ENCODE data around the gene LRP8.

The LRP8 gene

DNA sequence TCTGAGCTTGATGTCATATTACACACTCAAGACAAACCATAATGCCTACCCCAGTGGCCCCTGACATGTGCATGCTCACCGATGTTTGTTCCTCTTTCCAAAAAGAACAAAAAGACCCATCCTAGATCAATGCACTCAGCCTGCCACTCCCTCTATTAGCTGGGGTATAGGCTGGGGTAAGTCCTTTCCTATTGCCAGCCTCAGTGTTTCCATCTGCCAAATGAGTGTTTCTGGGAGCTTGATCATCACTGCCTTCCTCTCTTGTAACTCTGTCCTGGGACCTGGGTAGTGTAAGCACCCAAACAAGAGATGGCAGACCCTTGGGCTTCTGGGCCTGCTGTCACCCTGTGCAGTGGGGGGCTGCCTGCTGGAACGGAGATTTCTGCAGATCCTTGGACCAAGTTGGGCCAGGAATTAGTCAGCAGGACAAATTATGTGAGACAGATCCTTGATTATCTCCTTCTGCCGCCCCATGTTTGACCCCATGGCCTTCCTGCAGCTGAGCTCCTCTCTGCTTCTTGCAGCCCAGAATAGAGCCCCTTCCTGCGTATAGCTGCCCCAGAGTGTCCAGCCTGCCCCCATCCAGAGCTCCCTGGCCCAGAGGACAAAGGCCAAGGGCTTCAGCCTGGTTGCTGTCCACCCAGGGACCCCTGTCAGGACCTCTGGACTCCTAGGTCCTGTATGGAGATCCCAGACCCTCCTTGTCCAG, 31.5 kb upstream of the LRP8 start:
- no peak for DNase-seq (ENCODE audit: low read depth)

DNA sequence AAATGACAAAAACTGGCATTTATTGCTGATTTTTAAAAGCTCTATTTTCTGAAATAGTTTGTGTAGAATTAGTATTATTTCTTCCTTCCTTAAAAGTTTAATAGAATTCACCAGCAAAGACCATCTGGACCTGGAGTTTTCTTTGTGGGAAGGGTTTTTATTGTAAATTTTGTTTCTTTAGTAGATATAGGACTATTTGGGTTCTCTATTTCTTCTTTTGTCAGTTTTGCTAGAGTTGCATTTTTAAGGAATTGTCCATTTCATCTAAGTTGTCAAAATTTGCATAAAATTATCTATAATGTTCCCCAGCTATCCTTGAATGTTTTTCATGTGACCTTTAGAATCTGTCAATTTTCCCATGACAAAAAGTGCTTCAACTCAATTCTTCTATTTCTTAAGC, 28.8 kb upstream of the LRP8 start:
- no peak for DNase-seq (ENCODE audit: low read depth)

DNA sequence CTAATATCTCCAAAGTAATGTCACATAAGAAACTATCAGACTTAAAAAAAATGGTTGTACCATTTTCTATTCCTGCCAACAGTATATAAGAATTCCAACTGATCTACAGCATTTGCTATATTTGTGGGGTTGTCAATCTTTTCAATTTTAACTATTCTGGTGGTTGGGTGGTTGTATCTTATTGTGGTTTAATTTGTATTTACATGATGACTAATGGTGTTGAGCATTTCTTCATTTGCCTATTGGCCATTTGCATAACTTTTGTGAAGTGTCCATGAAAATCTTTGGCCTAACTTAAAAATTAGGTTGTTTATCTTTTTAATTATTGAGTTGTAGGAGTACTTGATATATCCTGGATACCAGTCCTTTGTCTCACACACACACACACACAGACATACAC, 26.2 kb upstream of the LRP8 start:
- no peak for DNase-seq (ENCODE audit: low read depth)

DNA sequence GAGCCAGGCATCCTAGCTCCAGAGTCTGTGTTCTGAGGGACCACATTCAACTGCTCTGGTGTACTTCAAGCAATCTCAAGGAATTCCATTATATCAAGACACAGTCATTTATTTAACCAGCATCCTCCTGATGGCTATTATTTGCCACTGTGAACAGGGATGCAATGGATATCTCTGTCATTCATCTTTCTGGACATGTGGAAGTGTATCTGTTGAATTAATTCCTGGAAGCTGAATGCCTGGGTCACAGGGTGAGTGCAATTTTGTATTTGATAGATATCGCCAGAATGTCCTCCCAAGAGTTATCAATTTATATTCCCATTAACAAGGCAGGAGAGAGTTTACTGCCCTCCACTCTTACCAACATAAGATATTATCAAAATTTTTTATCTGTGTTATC, 24.7 kb upstream of the LRP8 start:
- no peak for DNase-seq (ENCODE audit: low read depth)

DNA sequence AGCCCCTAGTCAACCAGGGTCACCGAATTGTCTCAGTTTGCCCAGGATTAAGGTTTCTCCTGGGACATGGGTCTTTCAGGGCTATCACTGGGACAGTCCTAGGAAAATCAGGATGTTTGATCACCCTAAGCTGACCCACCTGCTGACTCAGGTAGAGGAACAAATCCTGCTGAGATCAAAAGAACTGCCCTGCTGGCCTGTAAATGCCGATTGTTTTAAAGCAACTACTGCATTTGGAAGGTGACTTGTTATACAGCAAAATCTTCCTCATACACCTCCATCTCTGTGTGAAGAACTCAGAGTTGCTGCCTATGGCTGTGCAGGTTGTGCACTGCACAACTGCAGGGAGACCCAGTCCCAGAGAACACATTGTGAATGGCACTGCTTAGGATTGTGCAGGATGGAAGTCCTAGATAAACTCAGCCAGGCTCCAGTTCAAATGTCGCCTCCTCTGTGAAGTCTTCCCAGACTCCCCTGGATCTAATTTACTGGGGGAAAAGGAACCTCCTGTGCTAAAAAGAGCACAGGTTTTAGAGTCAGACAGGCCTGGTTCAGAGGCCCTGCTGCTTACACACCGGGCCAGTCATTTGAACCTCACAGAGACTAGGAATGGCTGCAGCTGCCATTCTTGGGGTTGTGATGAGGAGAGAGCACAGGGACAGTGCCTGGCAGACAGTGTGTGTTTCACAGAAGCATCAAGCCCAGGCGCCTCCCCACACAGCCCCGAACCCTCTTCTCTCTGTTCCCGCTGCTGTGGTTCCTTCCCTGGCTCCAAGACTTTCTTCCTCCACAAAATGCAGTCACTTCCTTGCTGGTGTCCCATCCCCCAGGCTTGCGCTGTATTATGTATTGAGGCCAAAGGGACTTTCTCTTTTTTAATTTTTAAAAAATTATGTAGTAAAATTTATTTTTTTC, 23.2 kb upstream of the LRP8 start:
- DNase-seq (ENCODE audit: low read depth) = no peak

DNA sequence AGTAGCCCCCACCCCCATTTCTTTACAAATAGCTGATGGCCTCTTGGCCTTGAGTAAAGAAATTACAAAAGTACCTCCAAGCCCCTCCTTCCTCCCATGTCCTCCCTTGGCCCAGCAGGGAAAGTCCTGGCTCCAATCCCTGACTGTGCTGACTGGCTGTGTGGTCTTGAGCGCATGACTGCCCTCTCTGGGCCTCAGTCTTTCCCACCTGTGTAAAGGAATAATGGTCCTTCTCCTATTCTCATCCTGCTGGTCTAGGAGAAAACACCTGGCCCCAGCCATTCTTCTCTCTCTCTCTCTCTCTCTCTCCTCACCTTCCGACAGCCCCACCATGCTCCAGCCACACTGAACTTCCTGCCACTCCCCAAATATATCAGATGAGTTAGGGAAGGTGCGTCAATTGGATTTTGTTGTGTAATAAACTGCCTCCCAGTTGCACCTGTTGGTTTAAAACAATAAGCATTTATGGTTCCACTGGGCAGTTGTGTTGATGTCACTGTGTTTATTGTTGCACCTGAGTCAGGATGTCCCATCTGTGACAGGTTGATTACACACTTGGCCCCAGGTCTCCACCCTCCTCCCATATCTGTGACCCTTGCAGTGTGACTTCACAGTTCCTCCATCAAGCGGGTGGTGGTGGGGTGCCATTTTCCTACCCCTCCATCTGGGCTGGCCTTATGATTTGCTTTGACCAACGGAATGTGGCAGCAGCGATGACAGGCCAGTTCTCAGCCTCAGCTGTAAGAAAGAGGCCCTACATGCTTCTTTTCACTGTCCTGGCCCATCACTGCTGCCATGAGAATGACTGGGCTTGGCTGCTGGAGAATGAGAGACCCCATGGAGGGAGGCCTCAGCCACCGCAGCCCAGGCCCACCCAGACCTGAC, 22.3 kb upstream of the LRP8 start:
- no peak for DNase-seq (ENCODE audit: low read depth)

DNA sequence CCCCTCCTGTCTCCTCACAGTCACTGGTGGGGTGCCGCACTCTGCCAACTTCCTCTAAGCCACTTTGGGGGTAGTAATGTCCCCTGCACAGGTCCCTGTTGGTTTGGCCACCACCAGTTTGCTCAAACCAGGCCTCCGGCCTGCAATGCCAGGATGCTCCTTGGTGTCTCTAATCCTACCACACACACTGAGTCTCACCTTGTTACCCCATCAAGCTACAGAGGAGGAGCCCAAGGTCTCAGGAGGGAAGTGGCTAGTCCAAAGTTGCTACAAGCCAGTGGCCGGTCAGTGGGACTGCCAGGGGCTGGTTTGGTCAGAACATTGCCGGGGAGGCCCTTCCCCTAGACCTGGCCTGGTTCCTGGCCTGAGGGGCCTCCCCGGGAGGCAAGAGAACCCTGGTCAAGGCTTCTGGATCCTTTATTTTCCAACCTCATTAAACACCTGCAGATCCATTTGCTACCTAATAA, 21.5 kb upstream of the LRP8 start:
- DNase-seq (ENCODE audit: low read depth) = no peak

DNA sequence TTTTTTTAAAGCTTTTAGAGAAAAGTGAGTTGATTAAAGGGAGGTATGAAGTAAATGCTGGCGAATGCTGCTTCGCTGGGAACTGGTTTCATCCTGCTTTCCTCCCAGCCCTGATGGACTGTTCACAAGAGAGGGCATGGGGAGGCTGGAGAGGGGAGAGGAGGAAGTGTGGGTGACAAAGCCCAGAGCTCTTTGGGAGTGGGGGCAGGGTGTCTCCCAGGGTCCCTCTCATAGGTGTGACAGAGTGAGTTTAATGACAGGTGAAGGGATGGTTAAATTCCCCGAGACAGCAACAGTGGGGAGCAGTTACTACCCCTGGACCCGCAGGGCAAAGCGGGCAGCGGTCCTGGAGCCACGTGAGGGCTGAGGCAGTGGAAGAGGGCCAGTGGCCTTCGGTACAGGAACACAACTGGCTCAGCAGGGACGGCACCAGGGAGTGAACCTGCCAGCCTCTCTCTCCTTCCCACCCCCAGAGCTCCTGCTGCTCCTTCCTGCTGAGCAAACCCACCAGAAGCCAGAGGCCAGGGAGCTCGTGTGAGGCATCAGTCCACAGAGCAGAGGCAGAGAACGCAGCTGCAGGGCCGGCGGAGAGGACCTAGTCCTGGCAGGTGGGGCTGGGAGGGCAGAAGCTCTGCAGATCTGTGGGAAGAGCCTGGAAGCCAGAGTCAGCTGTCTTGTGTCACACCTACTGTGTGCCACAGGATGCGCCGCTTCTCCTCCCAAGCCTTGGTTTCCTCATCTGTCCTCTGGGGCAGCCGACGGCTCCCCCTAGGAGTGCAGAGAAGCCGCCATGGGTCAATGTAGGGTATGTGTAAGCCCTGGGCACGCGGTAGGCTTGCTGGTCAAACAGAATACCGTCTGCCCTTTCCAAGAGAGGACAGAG, 20.9 kb upstream of the LRP8 start:
- no peak for DNase-seq (ENCODE audit: low read depth)

DNA sequence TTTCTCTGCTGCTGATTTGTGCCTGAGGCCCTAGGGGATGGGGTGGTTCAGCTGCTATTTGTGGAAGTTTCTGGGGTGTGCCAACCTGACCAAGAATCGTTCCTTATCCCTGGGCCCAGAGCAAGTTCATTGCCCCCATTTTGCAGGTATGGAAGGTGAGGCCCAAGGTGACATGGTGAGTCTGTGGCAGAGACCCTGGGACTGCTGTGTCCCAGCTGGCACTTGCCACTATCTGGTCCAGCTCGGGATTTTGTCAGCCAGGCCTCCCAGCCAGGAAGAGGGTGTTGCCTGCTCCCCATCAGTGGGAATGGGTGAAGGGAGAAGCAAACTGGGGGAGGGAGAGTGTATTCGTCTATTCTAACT, 18.9 kb upstream of the LRP8 start:
- DNase-seq (ENCODE audit: low read depth) = no peak

DNA sequence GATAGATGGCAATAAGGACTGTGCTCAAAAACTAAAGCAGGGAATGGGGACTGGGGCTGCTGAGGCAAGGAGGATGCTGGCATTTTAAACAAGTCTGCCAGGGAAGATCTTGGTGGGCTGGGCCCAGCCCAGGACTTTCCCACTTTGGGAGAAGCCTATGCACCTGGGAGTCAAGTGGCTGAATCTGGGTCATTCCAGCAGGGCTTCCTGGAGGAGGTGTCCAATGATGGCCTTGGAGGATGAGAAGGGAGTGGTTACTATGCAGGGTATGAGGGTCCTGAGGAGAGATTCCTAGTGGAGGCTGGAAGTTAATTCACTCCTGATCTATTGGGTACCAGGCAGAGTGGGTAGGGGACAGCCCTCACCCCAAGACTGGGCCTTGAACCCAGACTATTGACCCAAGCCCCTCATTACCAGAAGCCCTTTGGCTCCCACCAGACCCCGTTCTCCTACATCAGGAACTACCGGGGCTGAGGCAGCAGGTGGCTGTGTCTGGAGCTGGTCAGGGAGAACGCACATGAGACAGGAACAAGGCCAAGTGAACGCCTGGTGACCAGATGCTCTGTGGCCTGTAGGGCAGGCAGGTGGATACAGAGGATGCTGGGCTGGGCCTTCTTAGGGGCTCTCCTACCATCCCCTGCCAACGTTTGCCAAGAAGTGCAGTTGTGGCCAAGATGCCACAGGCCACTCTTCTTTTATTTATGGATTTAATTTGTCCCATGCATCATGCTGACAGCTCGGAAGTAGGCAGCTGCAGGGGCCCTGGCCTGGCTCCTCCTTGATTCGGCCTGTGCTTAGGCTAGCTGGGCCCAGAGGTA, 18.3 kb upstream of the LRP8 start:
- no peak for DNase-seq (ENCODE audit: low read depth)

DNA sequence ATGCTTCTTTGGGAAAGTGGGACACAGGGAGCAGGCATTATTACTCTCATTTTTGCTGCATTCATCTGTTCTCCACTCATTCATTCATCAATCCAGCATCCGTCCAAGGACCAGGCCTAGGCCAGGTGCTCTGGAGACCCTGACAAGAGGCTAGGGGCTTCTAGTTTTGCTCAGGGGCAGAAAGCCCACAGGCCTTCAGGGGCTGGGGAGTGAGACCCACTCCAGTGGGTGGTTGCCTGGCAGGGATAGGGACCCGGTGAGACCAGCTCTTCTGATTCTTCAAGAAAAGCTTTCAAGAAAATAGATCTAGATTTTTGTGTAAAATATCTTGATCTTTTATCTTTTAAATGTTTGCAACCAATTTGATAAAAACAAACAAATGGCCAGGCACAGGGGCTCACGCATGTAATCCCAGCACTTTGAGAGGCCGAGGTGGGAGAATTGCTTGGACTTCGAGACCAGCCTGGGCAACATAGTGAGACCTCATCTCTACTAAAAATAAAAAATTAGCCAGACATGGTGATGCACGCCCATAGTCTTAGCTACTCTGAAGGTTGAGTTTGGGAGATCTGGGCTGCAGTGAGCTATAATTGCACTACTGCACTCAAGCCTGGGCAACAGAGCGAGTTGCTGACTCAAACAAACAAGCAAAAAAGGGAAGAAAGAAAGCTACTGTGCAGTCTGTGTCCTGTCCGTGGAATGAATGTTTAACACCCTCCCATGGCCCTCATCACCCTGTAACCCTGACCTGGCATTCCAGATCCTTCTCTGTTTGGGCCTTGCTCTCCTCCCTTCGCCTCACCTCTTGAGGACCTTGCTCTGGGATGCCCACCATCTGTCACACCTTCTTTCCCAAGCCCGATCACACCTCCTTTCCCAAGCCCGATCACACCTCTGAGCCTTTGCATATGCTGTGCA, 17.3 kb upstream of the LRP8 start:
- no peak for DNase-seq (ENCODE audit: low read depth)

DNA sequence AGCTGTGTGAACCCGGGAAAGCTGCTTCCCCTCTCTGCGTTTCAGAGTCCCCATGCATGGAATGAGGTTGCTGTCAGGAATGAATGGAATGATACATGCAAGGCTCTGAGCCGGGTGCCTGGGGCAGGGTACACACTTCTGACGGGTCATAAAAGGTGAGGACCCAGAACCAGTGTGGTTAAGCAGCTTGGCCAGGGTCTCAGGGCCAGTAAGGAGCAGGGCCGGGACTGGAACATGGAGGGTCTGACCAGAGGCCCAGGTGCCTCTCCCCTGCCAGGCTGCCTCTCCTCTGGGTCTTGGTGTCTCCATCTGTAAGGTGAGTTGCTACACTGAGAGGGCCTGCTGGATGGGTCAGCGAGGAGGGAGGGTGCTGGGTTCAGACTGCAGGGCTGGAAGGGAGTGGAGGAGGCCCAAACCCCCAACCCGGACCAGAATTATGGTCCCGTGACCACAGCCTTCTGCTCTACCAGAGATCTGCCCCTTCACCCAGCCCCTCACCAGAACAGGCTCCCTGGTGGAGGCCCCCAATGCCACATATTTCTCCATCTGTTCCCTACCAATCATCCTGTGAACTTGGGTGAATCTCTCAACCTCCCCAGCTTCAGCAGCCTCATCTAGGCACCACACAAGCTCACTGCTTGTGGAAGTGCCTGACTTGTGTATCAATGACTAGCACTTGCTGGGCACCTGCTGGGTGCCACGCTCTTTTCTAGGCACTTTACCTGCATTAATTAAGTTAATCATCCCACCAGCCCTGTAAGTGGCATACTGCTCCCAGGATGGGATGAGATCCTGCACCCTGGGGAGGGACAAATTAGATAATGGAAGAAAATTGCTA, 16.2 kb upstream of the LRP8 start:
- DNase-seq (ENCODE audit: low read depth) = no peak

DNA sequence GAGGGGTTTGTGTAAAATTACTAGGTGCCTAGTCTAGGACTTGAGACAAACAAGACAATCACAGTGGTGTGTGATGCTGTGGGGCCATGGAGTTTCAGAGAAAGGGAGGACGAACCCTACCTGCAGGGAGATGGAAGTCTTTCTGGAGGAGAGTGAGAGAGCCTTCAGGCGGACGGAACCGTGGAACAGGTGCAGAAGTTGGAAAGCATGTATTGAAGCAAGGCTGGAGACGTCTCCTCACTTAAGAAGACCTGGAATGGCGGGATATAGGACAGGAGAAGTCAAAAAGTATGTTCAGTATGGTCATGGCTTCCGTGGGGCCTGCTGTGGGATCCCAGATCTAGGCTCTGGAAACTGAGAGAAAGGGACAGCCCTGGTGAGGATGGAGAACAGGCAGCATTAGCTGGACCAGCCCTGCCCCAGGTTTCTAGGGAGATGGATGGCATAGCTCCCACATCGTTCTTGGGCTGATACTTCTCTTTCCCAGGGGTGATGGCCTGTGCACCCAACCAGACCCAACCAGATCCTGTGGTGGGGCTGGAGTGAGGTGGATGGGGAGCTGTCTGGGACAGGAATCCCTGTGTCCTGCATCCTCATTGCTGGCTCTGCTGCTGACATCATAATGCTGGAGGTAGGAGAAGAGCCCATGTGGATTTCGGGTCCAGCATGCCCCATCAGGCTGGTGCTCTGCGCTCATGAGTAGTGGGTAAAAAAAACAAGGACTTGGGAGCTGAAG, 15.0 kb upstream of the LRP8 start:
- no peak for DNase-seq (ENCODE audit: low read depth)

DNA sequence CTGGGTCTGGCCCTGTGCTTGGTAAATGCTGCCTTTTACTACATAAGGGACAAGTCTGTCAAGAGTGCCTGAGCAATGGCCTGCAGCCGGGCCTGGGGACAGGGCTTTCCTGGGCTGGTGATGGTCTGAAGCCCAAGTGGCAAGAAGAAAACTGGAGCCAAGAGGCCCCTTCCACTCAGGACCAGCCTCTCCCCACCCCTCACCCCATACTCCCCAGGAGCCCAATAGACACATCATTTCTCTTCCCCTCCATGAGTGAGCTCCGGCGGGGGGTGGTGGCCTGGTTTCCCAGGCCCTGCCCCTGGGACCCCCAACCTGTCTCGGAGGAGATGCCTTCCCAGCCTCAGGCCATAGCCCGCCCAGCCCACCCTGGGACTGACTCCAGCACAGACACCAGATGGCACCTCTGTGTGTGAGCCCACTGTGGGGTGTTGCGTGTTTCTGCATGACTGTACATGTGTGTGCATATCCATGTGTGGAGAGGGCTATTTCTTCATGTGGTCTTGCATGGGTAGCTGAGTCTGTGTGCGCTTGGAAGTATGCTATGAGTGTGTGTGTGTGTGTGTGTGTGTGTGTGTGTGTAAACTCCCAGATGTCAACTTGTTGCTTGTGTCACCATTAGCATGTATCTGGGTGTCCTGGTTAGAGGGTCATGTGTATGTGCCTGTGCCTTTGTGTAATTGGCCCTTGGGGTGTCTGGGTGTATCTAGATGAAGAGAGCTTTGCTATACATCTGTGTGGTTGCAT, 14.3 kb upstream of the LRP8 start:
- no peak for DNase-seq (ENCODE audit: low read depth)

DNA sequence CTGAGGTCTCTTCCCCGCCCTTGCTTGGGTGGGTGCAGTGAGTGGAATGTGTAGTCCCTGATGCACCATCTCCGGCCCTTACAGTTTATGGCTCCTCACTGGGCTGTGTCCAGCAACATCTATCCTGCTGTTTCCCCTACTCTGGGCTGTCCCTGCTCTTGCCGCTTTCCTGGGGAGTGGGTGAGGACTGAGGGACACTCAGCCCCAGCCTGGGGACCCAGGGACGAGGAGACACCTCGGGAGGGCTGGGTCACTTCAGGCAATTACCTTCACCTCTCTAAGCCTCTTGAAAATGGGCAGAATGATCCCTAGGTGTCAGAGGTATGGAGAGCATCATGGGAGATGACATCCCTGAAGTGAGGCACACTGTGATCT, 13.6 kb upstream of the LRP8 start:
- DNase-seq (ENCODE audit: low read depth) = no peak

DNA sequence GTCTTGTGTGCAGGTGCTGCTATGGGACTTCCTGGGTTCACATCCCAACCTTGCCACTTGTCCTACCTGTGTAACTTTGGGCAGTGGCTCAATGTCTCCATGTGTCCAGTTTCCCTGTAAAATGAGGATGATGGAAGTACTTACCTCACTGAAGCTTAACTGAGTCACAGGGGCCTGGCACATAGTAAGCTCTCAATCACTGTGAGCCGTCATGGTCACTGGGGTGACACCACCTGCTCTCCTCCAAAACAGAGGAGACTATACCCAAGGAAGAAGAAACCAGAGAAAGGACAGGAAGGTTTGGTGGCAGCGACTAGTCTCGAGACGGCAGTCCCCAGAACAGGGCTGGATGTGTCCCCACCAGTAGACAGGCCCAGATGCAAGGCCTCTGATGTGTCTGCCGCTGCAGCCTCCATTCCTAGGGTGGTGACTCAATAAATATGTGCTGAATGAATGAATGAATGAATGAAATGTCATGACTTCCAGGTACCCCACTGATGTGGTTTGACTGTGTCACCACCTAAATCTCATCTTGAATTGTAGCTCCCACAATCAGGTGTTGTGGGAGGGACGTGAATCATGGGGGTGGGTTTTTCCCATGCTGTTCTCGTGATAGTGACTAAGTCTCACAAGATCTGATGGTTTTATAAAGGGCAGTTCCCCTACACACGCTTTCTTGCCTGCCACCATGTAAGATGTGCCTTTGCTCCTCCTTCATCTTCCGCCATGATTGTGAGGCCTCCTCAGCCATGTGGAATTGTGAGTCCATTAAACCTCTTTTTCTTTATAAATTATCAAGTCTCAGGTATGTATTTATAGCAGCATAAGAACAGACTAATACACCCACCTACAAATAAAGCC, 13.0 kb upstream of the LRP8 start:
- peak; percentile 29 for DNase-seq (ENCODE audit: low read depth)
